Testis (tissue), 2 donors: Measurements from ENCODE around the gene DLG1.

ENCODE experiments used
- CTCF ChIP-seq, 3 experiments: fragments of 450-650 bp in 2 of 3; fragments of 200-600 bp in 1 of 3; sonication (generic) in 1 of 3; IDR thresholded peaks; one replicate each; pipeline ENCODE4 v1.5.1; 2016 to 2019; ENCODE audit warnings: antibody characterized with exemption in 3 of 3, mild to moderate bottlenecking in 2 of 3, moderate library complexity in 1 of 3
- POLR2A ChIP-seq: fragments of 450-650 bp; IDR thresholded peaks from one replicate; pipeline ENCODE4 v1.6.1; 2017; ENCODE audit warnings: antibody characterized with exemption, mild to moderate bottlenecking, moderate library complexity

DNA sequence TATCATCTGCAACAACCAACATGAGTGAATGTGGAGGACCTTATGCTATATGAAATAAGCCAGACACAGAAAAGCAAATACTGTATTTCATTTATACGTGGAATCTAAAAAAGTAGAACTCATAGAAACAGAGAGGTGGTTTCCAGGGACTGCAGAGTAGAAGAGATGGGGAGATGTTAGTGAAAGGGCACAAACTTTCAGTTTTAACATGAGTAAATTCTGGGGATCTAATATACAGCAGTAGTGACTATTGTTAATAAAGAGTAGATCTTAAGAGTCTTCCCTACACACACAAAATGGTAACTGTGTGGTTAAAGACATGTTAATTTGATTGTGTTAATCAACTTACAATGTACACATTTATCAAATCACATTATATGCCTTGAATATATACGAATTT, 247.9 kb downstream of the DLG1 start:
- TF ChIP-seq CTCF (IDR thresholded peaks at IDR 0.05) = no peak
- TF ChIP-seq POLR2A = no peak
